Femur (tissue), 1 donor: Measurements from ENCODE around the gene ATXN1.

ENCODE experiments used
- DNase-seq: peaks from one replicate; pipeline ENCODE4 v3.0.0-alpha.2; 2017

ATXN1 gene

DNA sequence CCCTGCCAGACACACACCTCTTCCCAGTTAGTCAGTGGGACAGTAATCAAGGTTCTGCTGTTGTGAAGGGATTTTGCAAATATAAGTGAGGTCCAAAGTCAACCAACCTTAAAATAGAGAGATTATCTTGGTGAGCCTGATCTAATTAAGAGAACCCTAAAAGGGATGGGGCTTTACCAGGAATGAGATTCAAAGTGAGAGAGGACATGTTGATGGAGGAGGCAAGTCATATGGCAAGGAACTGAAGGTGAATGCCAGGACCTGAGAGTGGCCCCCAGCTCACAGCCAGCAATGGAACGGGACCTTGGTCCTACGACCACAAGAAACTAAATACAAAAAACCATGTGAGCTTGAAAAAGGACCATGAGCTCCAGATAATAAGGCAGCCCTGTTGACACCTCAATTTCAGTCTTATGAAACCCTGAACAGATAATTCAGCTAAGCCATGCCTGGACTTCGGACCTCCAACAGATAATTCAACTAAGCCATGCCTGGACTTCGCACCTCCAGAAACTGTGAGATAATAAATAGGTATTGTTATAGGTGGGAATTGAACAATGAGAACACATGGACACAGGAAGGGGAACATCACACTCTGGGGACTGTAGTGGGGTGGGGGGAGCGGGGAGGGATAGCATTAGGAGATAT lies 269.5 kb downstream of the ATXN1 start:
- no peak for DNase-seq

DNA sequence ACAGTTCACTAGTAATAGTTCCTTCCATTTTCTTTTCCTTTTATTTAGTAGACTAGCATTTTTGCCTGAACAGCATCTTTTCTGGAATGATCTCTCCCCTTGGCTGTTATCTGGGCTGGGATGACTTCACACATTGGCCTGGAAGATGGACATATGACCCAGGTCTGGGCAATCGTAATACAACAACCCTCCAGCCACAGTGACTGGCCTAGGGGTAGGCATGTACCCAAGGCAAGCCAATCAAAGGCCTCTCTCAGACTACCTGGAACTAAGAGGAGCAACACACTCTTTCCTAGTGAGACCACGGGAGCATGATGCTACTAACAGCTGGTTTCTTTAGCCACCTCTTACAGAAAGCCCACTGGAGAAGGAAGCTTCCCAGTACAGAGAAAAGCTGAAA lies 270.6 kb downstream of the ATXN1 start:
- DNase-seq: no peak

DNA sequence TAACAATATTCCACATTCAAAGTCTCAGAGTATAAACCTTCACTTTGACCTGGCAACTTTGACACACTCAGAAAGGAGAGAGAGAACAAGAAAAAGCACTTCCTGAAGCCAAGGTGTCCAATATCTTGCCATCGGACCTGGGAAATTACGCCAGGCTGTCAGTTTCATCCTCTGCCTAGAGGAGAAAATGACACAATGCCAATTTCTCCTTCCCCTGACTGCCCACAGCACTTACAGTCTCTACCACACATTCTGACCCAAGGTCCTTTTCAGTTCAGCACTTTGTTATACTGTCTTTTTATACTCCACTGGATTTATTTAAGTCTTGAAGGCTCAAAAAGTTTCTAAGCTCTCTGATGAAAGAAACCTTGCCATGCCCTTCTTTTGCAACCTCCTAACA lies 272.4 kb downstream of the ATXN1 start:
- no peak for DNase-seq

DNA sequence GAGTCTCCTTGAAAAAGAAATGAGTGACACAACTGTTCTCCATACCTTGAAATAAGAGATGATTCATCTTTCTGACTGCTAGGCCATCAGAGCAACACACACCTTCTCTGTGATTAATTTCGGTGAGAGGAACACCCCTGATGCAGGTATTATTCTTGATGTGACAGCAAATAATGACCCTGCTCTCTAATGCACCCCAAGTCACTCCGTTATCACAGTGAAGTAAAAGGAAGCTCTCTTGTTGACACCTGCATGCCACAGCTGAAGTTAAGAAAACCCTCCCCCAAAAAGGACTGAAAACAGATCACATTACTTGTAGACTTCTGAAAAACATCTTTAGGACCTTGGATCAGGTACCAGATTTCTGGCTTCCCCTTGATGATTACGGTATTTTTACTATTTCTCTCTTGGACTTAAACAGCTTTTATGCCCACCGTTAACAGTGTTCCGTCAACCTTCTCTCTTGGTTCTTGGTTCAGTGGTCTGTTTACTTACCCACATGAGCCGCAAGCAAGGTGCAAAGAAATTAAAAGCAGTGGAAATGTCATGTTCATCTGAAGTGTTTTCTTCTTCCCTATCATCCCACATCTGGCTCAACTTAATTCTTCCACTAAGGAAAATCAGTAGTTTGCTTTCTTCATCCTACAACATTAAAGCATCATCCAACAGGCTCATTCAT lies 273.1 kb downstream of the ATXN1 start:
- no peak for DNase-seq

DNA sequence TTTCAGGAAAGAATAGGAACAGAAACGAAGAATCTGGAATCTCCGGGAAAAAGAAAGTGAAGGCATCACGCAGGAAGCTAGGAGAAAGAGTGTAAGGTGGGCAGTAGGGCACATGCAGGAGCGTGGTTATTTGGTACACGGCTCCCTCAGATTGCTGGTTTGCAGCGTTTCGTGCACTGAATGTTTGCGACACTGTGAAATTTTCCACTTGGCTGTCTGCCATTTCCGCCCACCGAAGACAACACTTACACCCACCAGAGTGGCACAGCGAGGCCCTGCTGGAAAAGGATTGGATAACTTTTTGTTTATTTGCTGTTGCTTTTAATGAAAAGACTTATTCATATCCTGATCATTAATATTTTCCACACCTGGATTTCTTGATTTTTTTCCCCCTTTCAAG lies 274.6 kb downstream of the ATXN1 start:
- no peak for DNase-seq

DNA sequence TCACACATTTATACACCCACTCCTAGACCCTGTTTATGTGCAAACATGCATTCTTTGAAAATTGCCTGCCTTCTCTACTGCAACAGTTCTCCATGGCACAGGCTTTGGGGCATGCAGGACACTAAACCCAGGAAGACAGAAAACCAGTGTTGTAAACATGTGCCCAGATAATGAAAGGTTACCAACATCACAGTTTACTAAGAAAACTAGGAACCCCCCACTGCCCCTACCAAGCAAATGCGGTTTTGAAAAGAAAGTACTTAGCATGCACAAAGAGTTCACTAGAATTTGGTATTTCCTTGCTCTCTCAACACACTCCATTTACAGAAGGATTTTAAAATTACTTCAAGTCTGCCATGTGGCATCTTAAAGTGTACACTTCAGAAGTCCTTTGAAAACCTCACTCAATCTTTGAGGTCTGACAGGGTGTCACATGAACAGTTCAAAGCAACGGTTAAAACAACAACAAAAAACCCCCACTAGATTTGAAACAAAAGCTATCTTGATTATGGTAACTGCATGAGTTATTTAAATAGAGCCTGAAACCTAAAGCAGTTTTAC lies 277.9 kb downstream of the ATXN1 start:
- no peak for DNase-seq

DNA sequence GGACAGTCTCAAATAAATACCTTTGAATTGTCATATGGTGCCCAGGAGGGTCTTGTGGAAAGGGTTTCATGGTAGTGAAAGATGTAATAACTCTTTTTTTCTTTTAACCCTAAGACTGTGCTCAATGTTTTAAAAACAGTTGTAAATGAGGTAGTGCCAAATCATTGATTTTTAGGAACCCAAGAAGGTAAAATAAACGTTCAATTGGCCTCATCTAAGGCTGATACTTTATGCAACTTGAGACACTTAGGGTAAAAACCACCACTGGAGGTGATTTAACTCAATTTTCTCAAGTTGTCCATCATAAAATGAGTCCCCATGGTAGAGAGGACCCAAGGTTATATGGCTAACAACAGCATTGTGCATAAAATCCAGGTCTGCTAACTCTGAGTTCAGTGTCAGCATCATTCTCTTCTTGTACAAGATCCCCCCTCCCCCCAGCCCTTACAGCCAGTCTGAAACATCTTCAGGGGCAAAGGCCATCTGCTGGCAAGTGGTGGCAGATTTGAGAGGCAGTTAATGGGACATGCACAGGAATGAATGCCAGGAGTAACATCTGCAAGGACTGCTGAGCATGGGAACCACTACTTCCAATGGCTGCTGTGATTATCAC lies 278.5 kb downstream of the ATXN1 start:
- DNase-seq: no peak

DNA sequence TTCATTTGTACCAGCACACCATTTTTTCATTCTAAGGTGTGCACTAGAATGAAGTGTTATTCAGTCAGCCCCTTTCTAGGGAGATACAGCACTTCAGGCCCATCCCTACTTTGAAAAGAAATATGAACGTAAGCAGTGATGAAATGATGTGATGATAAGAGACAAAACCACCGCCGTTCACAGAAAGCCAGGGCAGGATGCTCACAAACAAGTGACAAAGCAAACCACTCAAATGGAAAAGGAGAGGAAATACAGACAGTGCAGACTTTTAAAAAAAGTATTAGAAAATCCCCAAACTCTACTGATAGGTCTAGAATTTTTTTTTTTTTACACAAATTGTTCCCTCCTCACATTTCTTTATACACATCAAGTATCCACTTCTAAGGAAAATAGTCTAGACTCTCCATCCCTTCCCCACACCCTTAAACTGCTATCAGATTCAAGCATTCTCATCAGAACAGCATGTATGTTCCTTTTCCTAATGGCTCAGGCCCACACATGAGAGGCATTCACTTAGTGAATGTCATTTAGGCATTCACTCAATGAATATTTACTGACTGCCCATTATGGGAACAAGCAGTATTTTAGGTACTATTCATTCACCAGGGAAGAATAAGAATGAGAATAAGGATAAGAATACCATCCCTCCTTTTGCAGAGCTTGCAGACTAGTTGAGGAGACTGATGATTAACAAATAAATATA lies 279.4 kb downstream of the ATXN1 start:
- no peak for DNase-seq

DNA sequence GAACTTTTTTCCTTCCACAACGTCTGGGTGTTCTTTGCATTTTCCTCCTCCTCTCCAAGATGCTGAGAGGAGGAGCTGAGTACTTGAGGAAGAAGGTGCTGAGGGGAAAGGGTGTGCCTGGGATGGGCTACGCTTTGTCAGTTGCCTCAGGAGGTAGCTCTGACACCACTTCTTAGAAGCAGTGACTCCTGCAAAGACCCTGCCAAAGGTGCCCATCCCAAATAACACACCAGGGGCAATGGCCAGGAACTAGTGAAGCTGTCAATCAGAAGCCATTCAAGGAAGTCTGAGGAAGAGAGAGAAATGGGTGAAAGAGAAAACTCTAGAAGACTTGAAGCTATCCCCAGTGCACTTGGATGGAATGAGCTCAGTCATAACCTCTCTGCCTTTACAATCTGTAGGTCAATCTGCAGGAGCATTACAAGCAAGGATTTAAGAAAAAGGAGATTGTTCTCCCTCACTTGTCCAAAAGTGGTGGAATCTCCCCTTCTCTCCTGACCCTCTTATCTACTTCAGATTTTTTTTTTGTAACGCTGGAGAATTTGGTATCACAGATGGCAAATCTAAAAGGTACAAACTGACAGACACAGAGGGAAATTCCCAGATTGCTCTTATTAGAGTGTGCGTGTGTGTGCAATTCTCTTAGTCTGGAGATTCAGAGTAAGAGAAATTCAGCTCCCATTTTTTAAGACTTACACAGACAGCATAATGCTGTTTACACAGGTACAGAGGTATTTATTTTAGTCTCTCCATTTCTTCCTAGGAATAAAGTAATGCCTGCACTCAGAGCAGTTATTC lies 280.3 kb downstream of the ATXN1 start:
- DNase-seq: no peak

DNA sequence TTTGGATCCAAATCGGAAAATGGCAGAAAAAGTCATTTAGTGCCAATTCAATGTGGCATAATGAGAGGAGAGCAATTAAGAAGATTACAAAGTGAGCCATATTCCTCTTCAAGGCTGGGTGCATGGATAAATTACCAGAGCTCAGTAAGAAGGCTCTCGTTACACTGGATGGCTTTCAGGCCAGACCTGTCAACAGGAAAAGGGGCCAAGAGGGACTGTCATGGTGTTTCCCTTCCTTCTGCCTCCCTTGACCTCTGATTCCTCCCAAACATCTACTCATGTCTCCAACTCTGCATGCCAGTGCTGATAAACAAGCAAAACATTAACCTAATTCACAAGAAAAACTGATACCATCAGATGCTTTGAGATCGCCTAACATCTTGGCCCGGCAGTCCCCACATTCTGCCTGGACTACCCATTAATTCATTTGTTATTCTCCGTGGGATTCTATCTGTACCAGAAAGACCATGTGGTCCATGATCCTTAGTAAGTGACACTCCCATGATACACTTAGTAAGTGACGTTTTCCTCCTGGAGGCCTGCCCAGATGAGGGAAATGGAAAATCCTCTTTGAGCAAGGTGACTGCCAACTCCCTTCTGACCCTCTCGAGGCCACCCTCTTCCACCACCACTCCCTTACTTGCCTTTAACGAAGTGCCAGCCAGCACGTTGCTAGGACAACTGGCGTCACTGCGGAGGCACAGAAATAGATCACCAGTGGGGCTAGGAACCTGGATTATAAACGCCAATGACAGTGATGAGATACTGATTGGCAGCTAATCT lies 283.7 kb downstream of the ATXN1 start:
- peak; percentile 33 for DNase-seq

DNA sequence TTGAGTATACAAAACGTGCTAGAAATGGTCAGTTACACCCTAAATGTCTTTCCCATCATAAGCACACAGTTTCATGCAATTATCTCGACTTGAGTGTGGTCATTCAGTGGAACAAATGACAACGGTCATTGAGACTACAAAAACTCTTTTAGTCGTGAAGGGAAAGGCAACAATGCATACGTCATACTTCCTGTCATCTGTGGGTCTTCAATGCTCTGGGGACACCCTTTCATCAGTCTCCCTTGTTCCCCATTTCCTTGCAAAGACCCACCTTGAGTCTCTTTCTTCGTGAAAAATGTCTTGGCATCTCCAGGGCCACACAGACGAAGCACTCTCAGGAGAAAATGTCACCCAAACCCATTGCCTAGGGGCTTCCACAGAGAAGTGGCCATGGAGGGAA lies 284.4 kb downstream of the ATXN1 start:
- no peak for DNase-seq

DNA sequence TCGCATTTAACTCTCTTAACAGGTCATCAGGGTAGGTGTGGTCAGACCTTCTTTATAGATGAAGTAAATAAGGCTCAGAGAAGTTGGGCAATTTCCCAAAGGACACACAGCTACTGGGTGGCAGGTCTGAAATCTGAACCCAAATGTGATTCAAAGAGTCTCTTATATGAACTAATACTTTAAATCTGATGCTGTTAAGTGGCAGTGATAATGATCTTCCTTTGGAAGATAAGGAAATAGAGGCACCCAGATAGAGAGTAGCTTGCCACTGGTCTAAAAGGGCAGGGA lies 285.8 kb downstream of the ATXN1 start:
- DNase-seq: no peak

DNA sequence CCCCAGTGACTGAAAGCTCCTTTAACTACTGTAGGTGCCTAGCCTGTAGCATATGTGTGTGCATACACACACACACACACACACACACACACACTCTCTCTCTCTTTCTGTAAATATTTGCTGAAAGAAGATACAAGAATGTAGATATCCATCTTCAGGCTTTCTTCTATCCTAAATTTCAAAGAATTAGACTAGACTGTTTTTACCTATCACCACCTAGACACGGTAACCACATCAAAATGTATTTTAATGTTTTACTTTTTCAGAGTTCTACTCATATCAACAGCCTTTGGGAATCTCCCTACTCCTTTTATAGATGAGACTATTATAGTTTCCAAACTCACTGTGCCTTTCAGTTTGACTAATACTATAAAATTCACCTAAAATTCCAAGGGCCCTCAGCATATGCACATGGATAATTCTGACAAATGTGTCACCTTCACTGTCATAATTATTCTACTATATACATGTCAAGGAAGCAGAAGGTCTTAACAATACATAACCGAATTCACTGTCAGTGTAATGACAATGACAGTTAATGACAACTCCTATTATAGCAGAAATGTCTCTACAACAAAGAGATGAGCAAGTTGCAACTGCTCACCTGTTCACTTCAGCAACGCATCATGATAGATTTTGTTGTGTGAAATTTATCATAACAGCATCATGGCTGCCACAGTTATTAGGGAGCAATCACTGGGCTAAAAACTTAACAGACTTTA lies 286.3 kb downstream of the ATXN1 start:
- DNase-seq: no peak

DNA sequence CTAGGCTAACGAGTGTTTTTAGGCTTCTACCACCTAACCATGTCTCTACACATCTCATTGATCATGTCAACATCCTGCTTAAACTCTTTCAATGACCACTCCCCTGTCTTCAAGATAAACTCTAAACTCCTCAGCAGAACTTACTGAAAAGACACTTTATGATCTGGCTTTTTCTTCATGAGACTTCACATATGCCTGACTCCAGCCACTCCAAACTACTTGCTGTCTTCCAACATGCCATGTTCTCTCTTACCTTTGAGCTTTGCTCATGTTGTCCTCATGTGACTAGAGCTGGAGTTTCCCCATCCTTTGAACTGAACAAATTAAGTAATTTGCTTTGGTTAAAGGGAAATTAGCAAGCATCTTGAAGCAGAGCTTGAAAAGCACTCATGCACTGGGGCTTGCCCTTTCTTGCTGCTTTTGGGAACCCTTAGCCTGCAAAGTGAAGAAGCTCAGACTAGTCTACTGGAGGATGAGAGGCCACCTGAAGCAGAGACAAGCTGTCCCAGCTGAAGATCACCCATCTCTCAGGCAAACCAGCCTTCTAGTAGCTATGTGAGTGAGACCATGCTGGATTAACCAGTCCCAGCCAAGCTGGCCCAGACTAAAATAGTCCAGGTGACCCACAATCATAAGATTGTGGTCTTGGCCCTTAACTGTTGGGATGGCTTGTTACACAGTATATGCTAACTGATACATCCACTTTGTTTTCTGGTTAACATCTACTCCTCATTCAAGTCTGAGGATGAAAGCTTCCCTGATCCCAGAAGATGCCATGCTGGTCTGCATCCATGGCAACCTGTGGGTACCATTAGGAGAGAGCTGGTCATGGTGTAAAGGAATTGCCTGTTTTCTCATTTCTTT lies 287.1 kb downstream of the ATXN1 start:
- no peak for DNase-seq

DNA sequence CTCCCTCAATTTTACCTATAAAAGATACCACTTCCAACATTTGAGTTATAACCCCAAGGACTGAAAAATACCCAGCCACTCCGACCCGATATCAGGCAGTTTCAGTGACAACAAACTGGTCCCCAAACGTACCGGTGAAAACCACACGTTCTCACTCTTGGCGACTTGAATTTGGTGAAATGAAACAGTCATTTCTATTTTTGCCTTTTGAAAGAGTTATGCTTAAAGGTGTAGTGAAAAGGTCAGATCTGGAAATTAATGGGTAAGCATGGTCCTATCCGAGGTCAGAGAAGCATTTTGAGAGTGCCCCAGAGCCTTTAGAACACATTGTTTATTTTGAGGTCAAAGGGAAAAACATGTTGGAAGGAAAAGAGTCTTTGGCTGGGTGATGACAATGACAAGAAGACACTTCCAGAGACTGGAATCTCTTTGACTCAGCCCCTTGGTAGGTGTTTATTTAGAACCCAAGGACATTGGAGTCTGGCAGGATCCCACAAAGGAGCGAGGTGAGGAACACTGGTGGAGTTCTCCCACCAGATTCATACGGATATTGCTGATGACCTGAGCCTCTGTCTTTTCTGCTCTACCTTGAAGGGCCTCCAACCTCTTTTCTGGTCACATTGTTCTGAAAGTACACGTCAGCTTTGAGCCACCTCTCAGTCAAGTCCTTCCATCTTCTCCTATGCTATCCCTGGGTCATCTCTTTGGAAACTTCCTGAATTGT lies 287.9 kb downstream of the ATXN1 start:
- DNase-seq: no peak

DNA sequence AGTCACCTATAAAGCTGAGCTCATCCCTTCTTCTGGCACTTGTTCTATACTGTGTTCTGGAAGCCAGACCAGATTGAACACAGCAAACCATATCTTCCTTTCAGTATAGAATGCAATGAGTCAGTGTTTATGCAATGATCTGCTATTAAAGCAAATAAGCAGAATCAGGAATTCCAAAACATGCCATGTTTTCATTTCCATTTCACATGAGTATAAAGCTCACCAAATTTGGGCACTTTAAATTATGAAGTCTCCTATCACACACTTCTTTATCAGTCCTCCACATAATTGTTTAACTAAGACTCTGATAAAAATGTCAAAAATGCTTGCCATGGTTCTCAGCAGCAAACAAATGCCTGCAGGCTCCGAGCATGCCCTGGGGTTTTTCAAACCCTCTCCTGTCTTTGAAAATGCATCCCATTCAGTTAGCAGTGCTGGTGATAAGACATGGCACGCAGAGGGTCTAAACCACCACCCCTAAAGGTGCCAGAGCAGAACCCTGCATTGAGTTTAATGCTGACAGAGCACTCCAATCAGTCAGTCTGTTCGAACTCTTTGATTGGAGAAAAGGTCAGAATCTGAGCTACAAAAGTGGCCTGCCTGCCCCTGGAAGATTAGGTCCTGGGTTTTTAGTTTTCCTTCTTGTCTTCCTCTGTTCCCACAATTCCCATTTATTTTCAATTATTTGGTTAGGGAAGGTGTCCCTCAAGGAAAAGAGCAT lies 288.8 kb downstream of the ATXN1 start:
- no peak for DNase-seq

DNA sequence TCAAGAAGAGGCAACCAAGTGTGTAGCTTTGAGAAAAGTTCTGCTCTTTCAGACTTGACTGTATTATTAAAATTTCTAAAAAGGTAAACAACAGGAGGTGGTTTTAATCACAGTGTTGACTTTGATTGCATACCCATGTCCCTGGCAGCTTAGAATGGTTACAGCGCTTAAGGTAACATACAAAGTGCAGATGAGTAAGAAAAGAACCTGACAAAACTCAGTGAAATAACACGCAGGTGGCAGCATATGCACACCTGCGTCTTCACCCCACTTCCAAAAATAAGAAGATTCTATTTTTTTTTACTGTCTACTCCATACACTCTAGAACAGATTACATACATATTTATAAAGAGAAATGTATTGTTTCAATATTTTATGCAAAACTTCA lies 289.4 kb downstream of the ATXN1 start:
- DNase-seq: no peak

DNA sequence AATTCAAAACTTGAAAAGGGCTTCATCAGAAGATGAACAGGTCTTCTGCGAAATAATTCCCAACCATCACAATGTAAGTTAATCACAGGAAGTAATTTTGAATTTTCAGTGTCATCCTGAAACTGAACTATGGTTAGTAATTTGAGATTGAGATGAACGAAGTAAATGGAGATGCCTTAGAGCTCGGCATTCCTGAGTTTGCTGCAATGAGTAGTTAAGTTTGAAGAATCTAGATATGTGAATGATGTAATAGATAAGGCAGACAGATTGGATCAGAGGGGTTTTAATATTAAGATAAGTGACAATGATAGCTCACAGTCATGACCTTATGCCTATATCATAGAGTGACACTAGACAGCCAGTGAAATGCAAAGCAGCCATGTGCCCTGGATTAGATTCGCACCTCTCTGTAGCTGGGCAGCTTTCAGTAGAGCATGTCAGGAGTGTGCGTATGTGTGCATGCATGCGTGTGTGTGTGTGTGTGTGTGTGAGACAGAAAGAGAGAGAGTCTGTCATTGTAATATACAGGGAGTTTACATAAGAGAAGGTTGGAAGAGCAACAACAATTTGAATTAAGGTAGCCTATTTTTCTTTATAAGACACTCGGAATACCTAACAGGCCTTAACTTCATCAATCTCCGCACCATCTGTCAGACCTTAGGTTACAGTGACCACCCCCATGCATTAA lies 289.9 kb downstream of the ATXN1 start:
- DNase-seq: no peak
